HCT116 (cell line): ENCODE data around the gene ERCC4.

Experiments
- EZH2 ChIP-seq: fragments of 200-600 bp; sonication (generic); IDR thresholded peaks from 2 replicates; pipeline ENCODE4 v1.6.1; 2017; ENCODE audit warnings: antibody characterized with exemption, mixed run types
- POLR2A ChIP-seq: IDR thresholded peaks from 2 replicates; pipeline ENCODE4 v1.7.0; 2011; ENCODE audit warnings: borderline replicate concordance; ENCODE audit not compliant: insufficient read depth, insufficient read length; ENCODE audit errors: extremely low read depth
- POLR2AphosphoS5 ChIP-seq: IDR thresholded peaks from 2 replicates; pipeline ENCODE4 v1.6.1; 2011; ENCODE audit warnings: mild to moderate bottlenecking, low read depth, low read length, moderate library complexity
- REST ChIP-seq: IDR thresholded peaks from 2 replicates; pipeline ENCODE4 v1.6.1; 2012; ENCODE audit warnings: low read depth
- SIN3A ChIP-seq: IDR thresholded peaks from 2 replicates; pipeline ENCODE4 v1.6.1; 2012; ENCODE audit warnings: low read depth
- TCF7L2 ChIP-seq: IDR thresholded peaks from 2 replicates; pipeline ENCODE4 v1.7.0; 2011; ENCODE audit warnings: borderline replicate concordance, inconsistent platforms; ENCODE audit not compliant: insufficient read depth, insufficient read length; ENCODE audit errors: extremely low read depth
- YY1 ChIP-seq: IDR thresholded peaks from 2 replicates; pipeline ENCODE4 v1.6.1; 2011; ENCODE audit warnings: low read length, low read depth, moderate library complexity, mild to moderate bottlenecking; ENCODE audit not compliant: insufficient replicate concordance; ENCODE audit errors: extremely low read depth
- TF ChIP-seq, protein P1 (sequence below), 3 experiments: fragments of 200-600 bp in 1 of 3; sonication (generic) in 1 of 3; IDR thresholded peaks in 2 of 3; conservative IDR thresholded peaks in 1 of 3; 2 replicates each; pipeline ENCODE4 v1.5.1; 2012 to 2017; ENCODE audit warnings: low read depth in 2 of 3, low read length in 2 of 3, antibody characterized with exemption in 1 of 3, borderline replicate concordance in 1 of 3, control low read depth in 1 of 3, mild to moderate bottlenecking in 1 of 3, mixed read lengths in 1 of 3, mixed run types in 1 of 3, moderate library complexity in 1 of 3; ENCODE audit not compliant: insufficient read depth in 1 of 3
- TF ChIP-seq, protein P2 (sequence below): IDR thresholded peaks from 2 replicates; pipeline ENCODE4 v1.6.1; 2012

DNA sequence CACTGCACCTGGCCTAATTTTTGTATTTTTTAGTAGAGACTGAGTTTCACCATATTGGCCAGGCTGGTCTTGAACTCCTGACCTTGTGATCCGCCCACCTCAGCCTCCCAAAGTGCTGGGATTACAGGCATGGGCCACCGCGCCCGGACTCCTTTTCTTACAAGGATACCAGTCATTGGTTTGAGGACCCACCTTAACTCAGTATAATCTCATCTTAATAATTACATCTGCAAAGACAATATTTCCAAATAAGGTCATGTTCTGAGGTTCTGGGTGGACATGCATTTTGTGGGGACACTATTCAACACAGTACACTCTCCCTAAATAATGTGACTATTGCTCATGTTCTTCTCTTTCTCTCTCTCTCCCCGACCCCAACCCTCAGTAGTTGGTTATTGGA lies 63.7 kb downstream of the ERCC4 start:
- TF ChIP-seq REST (no peak), YY1 (no peak), SIN3A (no peak), POLR2AphosphoS5 (no peak), EZH2 (no peak), POLR2A (no peak), TCF7L2 (no peak)
- TF ChIP-seq, protein P1, sequence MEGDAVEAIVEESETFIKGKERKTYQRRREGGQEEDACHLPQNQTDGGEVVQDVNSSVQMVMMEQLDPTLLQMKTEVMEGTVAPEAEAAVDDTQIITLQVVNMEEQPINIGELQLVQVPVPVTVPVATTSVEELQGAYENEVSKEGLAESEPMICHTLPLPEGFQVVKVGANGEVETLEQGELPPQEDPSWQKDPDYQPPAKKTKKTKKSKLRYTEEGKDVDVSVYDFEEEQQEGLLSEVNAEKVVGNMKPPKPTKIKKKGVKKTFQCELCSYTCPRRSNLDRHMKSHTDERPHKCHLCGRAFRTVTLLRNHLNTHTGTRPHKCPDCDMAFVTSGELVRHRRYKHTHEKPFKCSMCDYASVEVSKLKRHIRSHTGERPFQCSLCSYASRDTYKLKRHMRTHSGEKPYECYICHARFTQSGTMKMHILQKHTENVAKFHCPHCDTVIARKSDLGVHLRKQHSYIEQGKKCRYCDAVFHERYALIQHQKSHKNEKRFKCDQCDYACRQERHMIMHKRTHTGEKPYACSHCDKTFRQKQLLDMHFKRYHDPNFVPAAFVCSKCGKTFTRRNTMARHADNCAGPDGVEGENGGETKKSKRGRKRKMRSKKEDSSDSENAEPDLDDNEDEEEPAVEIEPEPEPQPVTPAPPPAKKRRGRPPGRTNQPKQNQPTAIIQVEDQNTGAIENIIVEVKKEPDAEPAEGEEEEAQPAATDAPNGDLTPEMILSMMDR (IDR thresholded peaks at IDR 0.05 in 2 of 3, conservative IDR thresholded peaks at IDR 0.05 in 1 of 3; ENCODE audit: borderline replicate concordance in 1 of 3, insufficient read depth in 1 of 3, low read depth in 2 of 3, low read length in 2 of 3): no peak
- TF ChIP-seq, protein P2, sequence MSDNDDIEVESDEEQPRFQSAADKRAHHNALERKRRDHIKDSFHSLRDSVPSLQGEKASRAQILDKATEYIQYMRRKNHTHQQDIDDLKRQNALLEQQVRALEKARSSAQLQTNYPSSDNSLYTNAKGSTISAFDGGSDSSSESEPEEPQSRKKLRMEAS: no peak
